MM.1S (cell line): Measurements from ENCODE around the gene CNNM3.

ENCODE experiments used
- DNase-seq: peaks from one replicate; pipeline ENCODE4 v3.0.0-alpha.2; 2015
- H2AFZ ChIP-seq: fragments of 300-600 bp; sonication (generic); 2 replicates; pipeline ENCODE4 v1.6.0; 2016; ENCODE audit warnings: antibody characterized with exemption, low read length
- H3F3A ChIP-seq: fragments of 300-600 bp; sonication (generic); 2 replicates; pipeline ENCODE4 v1.6.1; 2016; ENCODE audit warnings: mild to moderate bottlenecking, antibody characterized with exemption, low read length, moderate library complexity, mixed read lengths; ENCODE audit not compliant: insufficient read depth
- H3K27ac ChIP-seq: fragments of 300-600 bp; sonication (generic); 2 replicates; pipeline ENCODE4 v1.5.1; 2016; ENCODE audit warnings: mild to moderate bottlenecking, low read length
- H3K27me3 ChIP-seq: fragments of 300-600 bp; sonication (generic); replicated peaks from 2 replicates; pipeline ENCODE4 v1.6.0; 2016; ENCODE audit warnings: low read length; ENCODE audit not compliant: insufficient read depth
- H3K36me3 ChIP-seq: fragments of 300-600 bp; sonication (generic); replicated peaks from 2 replicates; pipeline ENCODE4 v1.6.1; 2016; ENCODE audit warnings: mild to moderate bottlenecking, low read length, mixed read lengths; ENCODE audit not compliant: insufficient read depth
- H3K4me1 ChIP-seq: fragments of 300-600 bp; sonication (generic); 2 replicates; pipeline ENCODE4 v1.6.1; 2016; ENCODE audit warnings: low read length, mixed read lengths
- H3K4me2 ChIP-seq: fragments of 300-600 bp; sonication (generic); 2 replicates; pipeline ENCODE4 v1.6.0; 2016; ENCODE audit warnings: low read depth, low read length
- H3K4me3 ChIP-seq: fragments of 300-600 bp; sonication (generic); 2 replicates; pipeline ENCODE4 v1.5.1; 2016; ENCODE audit warnings: low read length, mixed read lengths
- H3K79me2 ChIP-seq: fragments of 300-600 bp; sonication (generic); 2 replicates; pipeline ENCODE4 v1.6.1; 2016; ENCODE audit warnings: mixed run types, low read length, mixed read lengths
- H3K9ac ChIP-seq: fragments of 300-600 bp; sonication (generic); 2 replicates; pipeline ENCODE4 v1.6.1; 2016; ENCODE audit warnings: low read length, mixed read lengths
- H3K9me2 ChIP-seq: fragments of 300-600 bp; sonication (generic); replicated peaks from 2 replicates; pipeline ENCODE4 v1.6.1; 2016; ENCODE audit warnings: mild to moderate bottlenecking, low read length, mixed read lengths; ENCODE audit not compliant: insufficient read depth
- H3K9me3 ChIP-seq: fragments of 300-600 bp; sonication (generic); replicated peaks from 2 replicates; pipeline ENCODE4 v1.6.1; 2016; ENCODE audit warnings: mild to moderate bottlenecking, low read length, mixed read lengths; ENCODE audit not compliant: insufficient read depth
- H4K20me1 ChIP-seq: fragments of 300-600 bp; sonication (generic); 2 replicates; pipeline ENCODE4 v1.6.1; 2016; ENCODE audit warnings: mild to moderate bottlenecking, low read length, moderate library complexity, mixed read lengths; ENCODE audit not compliant: insufficient read depth
- EZH2 ChIP-seq: fragments of 300-600 bp; sonication (generic); optimal IDR thresholded peaks from 2 replicates; pipeline ENCODE3; 2017; ENCODE audit warnings: low read depth, mild to moderate bottlenecking, antibody characterized with exemption, low read length, mixed read lengths
- EZH2phosphoT487 ChIP-seq: fragments of 300-600 bp; sonication (generic); IDR thresholded peaks from 2 replicates; pipeline ENCODE4 v1.6.1; 2018; ENCODE audit warnings: antibody characterized with exemption, low read length
- TF ChIP-seq, protein P1 (sequence below): fragments of 300-600 bp; sonication (generic); IDR thresholded peaks from 2 replicates; pipeline ENCODE4 v1.5.1; 2016; ENCODE audit warnings: antibody characterized with exemption, low read length, mixed read lengths

Gene CNNM3

DNA sequence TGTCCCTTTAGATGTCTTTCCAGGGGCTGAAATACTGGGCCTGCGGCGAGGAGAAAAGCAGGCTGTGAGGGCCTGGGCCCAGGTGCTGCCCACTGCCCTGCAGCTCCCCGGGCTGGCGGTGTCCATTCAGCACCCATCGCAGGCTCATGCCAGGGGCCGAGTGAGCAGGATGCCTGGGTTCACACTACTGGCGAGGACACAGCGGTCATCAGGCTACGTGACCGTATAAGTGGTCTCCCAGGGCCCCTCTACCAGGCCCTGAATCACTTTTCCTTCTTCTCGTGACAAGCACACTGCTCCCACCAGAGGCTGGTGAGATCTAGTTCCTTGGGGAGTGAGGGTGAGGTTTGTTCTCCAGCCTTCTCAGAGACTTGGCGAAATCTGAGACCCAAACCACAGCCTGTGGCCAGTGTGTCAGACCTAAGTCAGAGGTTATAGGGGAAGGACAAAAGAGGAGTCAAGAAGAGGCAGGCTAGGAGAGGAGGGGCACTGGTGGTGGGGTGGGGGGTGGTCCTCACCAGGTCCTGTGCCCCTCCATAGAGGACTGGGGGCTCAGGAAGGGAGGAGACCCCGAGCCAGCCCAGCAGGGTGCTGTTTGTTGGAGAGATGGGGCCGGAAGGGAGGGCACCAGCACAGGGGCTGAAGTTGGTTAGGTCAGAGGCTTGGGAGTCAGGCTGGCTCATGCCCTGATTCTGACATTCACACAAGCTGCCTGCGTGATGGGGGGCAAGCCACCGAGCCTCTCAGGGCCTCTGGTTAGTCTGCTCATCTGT is 60.4 kb downstream of the CNNM3 start:
- H3K4me3 ChIP-seq = no peak overlapping the region
- H3K4me2 ChIP-seq = no peak overlapping the region
- no peaks in the 10 kb centered on the region for H3K9me3 ChIP-seq
- H3K9ac ChIP-seq = no peak overlapping the region
- H3K79me2 ChIP-seq = no peaks in the 10 kb centered on the region
- H3K4me1 ChIP-seq = no peaks in the 10 kb centered on the region
- no peaks in the 10 kb centered on the region for H3F3A ChIP-seq
- TF ChIP-seq, protein P1, sequence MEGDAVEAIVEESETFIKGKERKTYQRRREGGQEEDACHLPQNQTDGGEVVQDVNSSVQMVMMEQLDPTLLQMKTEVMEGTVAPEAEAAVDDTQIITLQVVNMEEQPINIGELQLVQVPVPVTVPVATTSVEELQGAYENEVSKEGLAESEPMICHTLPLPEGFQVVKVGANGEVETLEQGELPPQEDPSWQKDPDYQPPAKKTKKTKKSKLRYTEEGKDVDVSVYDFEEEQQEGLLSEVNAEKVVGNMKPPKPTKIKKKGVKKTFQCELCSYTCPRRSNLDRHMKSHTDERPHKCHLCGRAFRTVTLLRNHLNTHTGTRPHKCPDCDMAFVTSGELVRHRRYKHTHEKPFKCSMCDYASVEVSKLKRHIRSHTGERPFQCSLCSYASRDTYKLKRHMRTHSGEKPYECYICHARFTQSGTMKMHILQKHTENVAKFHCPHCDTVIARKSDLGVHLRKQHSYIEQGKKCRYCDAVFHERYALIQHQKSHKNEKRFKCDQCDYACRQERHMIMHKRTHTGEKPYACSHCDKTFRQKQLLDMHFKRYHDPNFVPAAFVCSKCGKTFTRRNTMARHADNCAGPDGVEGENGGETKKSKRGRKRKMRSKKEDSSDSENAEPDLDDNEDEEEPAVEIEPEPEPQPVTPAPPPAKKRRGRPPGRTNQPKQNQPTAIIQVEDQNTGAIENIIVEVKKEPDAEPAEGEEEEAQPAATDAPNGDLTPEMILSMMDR = no peak
- TF ChIP-seq EZH2phosphoT487 (no peak), EZH2 (no peak)
- no peaks in the 10 kb centered on the region for H3K36me3 ChIP-seq
- H3K27me3 ChIP-seq = peaks cover 27% of the 10 kb centered on the region; the same call in 1 of the 2 replicates
- DNase-seq = no peak
- H3K9me2 ChIP-seq = no peaks in the 10 kb centered on the region
- H2AFZ ChIP-seq = no peak overlapping the region
- no peak overlapping the region for H3K27ac ChIP-seq
- no peaks in the 10 kb centered on the region for H4K20me1 ChIP-seq

DNA sequence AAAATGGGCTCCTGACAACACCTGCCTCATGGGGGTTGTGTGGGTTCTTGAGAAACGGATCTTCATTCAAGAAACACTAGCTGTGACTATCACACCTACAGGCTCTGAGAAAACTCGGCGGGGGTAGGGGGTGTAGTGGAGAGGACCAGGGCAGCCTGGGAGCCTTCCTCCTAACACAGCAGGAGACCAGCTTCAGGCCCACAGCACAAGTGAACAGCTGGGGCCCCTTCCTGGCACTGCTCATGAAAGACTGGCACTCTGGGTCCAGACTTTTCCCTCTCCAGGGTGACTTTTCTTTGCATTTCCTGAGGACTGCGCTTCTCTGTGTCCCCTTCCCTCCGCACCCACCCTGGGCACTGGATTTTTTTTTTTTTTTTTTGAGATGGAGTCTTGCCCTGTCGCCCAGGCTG is 61.0 kb downstream of the CNNM3 start:
- Histone ChIP-seq H2AFZ (no peak overlapping the region), H3F3A (no peaks in the 10 kb centered on the region), H3K4me2 (no peak overlapping the region), H3K27ac (no peak overlapping the region), H4K20me1 (no peaks in the 10 kb centered on the region), H3K4me1 (no peaks in the 10 kb centered on the region), H3K9me2 (no peaks in the 10 kb centered on the region), H3K36me3 (no peaks in the 10 kb centered on the region), H3K79me2 (no peaks in the 10 kb centered on the region), H3K9me3 (no peaks in the 10 kb centered on the region), H3K9ac (no peak overlapping the region), H3K4me3 (no peak overlapping the region), H3K27me3 (peaks cover 29% of the 10 kb centered on the region; the same call in 1 of the 2 replicates)
- DNase-seq = no peak
- no peak for TF ChIP-seq EZH2phosphoT487
- TF ChIP-seq EZH2 = no peak
- TF ChIP-seq, protein P1 = no peak

DNA sequence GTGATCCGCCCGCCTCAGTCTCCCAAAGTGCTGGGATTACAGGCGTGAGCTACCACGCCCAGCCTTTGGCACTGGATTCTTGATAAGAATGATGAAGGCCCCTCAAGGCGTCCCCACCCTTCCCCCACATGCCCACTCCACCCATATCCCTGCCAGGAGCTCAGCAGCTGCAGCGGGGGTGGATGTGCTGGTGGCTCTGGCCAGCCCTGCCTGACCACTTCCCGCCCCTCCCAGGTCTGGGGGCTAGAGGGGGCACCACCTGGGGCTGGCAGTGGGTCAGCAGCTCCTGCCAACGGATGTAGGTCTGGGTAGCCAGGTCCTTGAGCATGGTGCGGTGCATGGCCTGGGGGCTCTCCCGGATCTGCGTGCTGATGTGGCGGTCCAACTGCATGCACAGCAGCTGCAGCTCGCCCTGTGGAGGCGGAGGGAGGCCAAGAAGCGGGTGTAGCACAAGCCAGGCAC is 61.6 kb downstream of the CNNM3 start:
- no peaks in the 10 kb centered on the region for H3K4me1 ChIP-seq
- H3K79me2 ChIP-seq = no peaks in the 10 kb centered on the region
- no peak overlapping the region for H3K9ac ChIP-seq
- TF ChIP-seq, protein P1 = no peak
- TF ChIP-seq EZH2phosphoT487 (no peak), EZH2 (no peak)
- no peaks in the 10 kb centered on the region for H3K9me2 ChIP-seq
- no peak overlapping the region for H3K4me3 ChIP-seq
- no peak overlapping the region for H2AFZ ChIP-seq
- no peak for DNase-seq
- H3K36me3 ChIP-seq = no peaks in the 10 kb centered on the region
- peaks cover 29% of the 10 kb centered on the region; the same call in 1 of the 2 replicates for H3K27me3 ChIP-seq
- H4K20me1 ChIP-seq = no peaks in the 10 kb centered on the region
- no peaks in the 10 kb centered on the region for H3K9me3 ChIP-seq
- H3F3A ChIP-seq = no peaks in the 10 kb centered on the region
- H3K27ac ChIP-seq = no peak overlapping the region
- no peak overlapping the region for H3K4me2 ChIP-seq
